GM21526 (cell line): ENCODE measurements around the gene CYP26B1.
A peak's percentile ranks its signal among the peaks of the same experiment; 100 is the strongest.

Source experiments
- ATAC-seq: cut with Tn5 transposase; IDR thresholded peaks from one replicate; pipeline ENCODE4 v1.9.1; 2021; ENCODE audit warnings: moderate library complexity; ENCODE audit not compliant: unreplicated experiment, low FRiP score

CYP26B1 gene

GRCh38 chr2:72131916-72132841 lies 15.5 kb downstream of the CYP26B1 start:
- ATAC-seq: no peak

GRCh38 chr2:72131371-72131891 lies 16.2 kb downstream of the CYP26B1 start:
- ATAC-seq: no peak

GRCh38 chr2:72130659-72131360 lies 16.9 kb downstream of the CYP26B1 start:
- no peak for ATAC-seq

DNA sequence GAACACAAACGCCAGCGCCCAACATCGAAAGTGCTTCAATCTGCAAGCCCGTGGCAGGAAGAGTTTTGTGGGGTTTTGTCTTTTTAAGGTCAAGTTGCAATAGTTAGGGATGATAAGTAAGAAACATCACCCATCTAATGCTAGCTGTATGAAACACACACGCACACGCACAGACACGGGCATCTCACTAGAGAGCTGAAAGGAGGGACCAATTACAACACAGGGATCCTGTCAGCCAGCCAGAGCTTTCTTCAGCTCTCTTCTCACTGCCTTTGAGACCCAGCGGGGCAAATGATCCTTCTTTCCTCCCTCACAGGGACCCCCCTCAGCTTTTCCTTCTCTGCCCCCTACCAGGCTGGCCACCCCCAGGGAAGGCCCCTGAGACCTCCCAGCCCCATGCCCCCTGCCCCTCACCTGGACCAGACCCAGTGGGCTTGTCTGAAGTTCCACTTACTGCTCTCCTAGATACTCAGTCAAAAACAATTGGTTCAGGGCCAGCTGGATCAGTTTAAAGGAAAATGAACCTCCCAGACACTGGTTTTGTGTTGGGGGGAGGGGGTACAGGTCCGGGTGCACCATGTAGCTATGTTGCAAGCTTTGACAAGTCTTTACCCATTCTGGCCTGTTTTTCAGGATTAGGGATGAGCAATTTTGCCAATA lies 17.9 kb downstream of the CYP26B1 start:
- ATAC-seq: no peak

GRCh38 chr2:72128843-72129227 lies 18.8 kb downstream of the CYP26B1 start:
- no peak for ATAC-seq

DNA sequence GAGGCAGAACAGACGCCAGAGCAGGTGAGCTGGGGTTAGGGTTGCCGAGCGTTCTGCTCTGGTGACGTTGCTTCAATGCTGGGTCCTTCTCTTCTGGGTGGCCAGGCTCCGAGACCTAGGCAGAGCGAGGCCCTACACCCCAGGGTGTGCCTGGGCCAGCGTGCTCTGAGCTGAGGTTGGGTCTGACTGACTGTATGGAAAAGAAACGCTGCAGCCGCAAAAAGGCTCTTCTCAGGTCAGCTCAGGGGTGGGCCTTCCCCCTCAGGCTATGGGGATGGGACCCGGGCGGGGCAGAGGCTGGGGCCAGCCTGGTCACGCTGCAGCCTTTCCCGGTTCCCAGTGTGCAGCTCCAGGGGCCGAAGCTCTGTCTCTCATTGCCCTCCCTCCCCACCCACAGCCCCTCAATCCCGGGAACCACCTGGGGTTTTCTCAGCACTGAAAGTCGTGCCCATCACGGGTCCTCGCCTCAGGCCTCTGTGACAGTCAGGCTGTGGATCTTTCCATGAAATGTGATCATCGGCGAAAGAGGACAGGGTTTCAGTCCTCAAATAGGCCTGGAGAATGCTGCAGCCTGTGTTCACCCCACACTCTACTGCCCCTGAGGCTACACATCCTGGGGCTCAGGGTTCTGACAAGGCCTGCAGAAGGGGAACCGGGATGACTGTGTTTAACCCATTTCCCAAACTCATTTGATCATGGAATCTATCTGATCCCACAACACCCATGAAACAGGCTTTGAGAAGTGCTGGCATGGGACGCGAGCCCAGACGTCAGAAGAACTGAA lies 19.4 kb downstream of the CYP26B1 start:
- no peak for ATAC-seq

DNA sequence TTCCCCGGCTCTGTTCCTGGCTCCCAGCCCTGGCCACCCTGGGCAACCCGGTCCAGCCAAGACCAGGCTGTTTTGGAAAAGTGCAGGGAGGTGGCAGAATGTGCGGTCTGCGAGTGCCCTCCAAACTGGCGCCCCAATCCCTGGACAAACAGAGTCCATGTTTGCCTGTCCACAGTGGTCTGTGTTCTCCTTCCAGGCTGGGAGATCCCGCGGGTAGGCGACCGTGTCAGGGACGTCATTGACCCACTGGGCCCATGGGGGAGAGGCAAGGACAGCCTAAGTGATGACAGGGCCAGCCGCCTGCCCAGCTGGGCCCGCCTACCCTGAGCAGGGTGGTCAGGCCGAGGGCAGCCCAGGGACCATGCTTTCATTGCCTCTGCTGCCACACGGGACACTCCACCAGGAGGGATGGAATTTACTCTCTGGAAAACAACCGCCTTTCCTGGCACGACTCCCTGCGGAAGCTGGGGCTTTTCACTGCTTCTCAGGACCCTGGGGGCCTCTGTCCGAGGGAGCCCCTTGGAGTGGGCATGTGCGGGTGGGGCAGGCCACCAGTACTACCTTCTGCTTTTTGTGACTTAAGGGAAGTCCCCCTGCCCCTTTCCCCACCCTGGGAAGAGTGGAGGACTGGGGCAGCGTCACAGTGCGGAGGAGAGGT lies 20.1 kb downstream of the CYP26B1 start:
- no peak for ATAC-seq

DNA sequence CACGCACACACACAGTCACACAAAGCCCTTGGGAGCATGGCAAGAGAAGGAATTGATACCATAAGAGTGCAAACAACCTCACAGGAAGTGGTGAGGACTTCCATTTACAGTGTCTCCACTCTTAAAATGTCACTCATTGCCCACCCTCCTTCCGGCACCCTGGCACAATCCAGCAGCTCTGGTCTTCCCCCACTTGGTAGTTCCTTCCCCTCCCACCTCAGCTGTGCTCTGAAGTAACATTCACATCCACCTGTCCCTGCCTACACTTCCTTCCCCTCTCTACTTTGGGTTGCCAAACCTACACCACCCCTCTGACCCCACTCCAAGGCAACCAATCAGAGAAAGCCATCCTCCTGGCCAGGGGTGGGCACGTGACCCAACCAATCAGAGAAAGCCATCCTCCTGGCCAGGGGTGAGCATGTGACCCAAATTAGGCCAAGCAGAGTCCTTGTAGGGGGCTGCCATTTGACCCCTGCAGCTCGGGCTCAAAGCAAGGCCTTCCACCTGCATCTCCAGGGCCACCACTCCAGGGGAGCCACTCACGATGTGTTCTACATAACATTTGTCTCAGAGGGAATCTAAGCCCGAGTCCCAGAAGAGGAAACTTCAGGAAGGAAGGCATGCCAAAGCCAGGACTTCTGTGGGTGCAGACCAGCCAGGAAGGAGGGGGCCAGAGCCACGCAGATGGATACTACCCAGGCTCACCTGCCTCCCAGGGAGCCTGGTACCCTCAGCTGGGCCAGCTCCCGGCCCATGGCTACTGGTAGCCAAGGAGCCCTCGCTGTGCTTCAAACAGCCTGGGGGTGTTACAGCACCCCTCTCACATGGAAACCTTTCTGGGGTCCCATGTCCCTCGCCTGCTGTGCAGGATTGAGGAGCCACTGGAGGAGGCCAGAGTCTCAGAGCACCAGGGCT lies 21.2 kb downstream of the CYP26B1 start:
- no peak for ATAC-seq

GRCh38 chr2:72124376-72124775 lies 23.3 kb downstream of the CYP26B1 start:
- no peak for ATAC-seq

DNA sequence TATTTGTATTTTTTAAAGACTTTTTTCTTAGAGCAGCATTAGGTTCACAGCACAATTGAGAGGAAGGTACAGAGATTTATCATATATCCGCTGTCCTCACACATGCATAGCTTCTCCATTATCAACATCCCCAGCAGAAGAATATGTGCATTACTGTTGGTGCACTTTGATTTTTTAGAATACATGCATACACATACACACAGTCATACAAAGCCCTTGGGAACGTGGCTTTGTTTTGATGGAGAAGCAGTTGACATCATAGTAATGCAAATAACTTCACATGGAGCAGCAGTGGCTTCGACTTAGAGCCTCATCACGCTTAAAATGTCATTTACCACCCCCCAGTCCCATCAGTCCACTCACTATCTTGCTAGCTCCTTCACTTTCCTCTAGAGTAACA lies 26.5 kb downstream of the CYP26B1 start:
- no peak for ATAC-seq

DNA sequence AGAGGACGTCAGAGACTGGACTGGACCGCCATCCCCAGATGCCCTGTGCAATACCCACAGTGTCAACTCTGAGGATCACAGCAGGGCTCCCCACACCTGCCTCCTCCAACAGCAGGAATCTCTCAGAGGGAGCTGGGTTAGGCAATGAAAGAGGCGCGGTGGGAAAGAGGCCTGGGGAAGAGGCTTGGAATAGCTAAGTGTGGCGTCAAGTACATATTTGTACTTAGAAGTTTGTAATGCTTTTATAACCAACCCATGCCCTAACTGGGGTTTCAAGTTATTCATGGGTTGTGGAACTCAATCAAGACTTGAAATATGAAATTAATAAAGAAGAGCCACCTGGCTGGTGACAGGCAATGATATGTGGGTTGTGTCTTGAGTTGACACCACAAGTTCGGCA lies 28.7 kb downstream of the CYP26B1 start:
- no peak for ATAC-seq

- ATAC-seq: no peak
These were observed 29.3 kb downstream of the CYP26B1 start for GRCh38 chr2:72118386-72118785.

DNA sequence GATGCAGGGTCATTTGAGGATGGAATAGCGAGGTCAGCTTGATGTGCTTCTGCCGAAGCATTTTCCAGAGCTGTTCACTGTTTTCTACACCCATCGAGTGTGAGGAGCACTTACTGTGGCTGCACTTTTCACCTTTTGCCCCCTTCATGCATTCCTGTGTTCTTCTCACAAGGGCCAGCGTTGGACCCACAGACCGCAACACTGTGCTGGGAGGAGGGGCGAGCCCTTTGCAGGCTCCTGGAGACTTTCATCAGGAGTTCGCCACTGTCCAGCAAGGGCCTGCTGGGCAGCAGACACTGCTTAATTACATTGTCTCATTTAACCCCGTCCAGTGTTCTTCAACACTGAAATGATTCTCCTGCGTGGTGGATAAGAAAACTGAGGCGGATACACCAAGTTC lies 29.9 kb downstream of the CYP26B1 start:
- ATAC-seq: no peak

- ATAC-seq: no peak
These were observed 30.6 kb downstream of the CYP26B1 start for GRCh38 chr2:72117029-72117428.

GRCh38 chr2:72116081-72116533 lies 31.6 kb downstream of the CYP26B1 start:
- peak; percentile 59 for ATAC-seq

DNA sequence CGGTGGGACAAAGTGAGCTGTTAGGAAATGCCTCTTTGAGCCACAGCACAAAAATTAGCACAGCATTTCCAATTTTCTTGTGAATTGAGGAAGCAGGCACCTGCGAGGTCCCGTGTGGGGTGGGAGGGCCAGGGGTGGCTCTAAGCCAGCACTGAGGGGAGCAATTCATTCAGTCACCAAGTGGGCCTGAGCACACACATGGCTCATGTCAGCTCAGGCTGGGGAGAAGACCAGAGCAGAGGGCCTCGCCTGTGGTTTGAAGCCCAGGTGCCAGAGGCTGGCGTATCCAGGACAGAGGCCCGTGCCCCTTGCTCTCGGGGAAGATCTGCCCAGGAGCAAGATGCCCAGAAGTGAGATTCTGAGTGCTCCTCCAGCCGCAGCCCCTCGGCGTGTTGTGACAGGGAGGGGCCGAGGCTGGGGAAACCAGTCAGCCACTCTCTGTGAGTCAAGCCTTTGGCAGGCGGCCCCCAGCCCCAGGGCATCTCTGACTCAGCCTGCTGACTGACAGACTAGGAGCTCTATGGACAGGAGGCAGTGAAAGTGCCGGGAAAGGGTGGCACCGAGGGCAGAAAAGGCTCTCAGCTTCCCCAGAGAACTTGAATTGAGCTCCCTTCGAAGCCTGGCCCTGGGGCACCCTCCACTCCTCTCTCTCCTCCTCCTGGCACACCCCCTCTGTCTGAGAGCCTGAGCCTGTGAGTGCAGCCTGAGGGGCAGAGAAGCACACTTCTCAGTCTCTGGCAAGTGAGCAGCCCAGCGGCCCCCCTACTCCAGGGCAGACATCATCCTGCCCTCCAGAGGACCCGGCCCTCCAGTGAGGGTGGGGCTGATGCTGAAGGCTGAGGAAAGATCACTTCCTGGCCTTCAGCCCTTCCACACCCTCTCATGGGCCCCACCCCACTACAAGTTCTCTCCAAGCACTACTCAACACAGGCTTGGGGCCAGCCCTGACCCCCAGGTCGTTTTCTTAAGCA lies 32.3 kb downstream of the CYP26B1 start:
- no peak for ATAC-seq

GRCh38 chr2:72114693-72115051 lies 33.0 kb downstream of the CYP26B1 start:
- no peak for ATAC-seq
